Fibroblast of lung (primary cell): ENCODE measurements around the gene TRAPPC5.

Experiments used
- EZH2 ChIP-seq: IDR thresholded peaks from 2 replicates; pipeline ENCODE4 v1.5.1; 2012; ENCODE audit warnings: low read length, control low read depth, mild to moderate bottlenecking; ENCODE audit errors: missing control alignments
- TF ChIP-seq, protein P1 (sequence below), 2 donors: IDR thresholded peaks in 1 of 2; conservative IDR thresholded peaks in 1 of 2; 1 replicate in 1 of 2; 2 replicates in 1 of 2; pipeline ENCODE4 v1.5.1; 2011 to 2012; ENCODE audit warnings: low read length in 2 of 2, control low read depth in 1 of 2, inconsistent platforms in 1 of 2, low read depth in 1 of 2, mild to moderate bottlenecking in 1 of 2

DNA sequence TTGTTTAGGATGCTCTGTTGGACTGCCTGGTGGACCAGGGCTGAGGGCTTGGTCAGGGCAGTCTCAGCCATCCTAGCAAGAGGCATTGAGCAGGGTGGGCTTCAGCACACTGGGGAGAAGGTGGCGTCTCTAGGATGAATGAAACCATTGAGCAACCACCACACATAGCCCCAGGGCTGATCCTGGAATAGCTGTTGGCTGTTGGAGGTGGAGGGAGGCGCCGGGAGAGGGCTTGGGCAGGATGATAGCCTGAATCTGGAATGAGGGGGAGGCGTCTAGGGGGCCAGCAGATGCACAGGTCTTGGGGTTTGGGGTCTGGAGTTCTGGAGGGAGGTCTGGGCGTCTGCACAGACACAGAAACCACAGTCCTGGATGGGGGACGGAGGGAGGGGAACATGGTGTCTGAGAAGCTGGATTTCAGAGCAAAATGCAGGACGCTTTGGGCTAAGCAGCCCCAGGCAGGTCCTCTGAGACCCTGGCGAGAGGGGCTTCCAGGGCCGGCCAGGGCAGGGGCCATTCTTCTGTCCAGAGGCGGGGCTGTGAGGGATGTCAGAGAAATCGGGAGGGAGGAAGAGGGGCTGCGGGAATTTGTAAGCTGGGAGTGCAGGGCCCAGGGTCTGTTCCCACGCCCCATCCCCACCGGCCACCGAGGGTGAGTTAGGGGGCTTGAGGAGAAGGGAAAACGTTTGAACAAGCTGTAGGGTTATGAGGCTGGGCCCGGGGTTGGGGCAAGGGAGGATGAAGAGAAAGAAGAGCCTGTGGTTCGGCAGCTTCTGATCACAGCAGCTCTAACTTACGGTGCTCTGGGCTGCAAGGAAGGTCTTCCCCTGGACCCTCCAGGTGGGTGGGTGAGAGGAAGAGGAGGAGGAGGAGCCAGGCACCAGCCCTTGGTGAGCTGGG lies 5.2 kb downstream of the TRAPPC5 start:
- TF ChIP-seq, protein P1, sequence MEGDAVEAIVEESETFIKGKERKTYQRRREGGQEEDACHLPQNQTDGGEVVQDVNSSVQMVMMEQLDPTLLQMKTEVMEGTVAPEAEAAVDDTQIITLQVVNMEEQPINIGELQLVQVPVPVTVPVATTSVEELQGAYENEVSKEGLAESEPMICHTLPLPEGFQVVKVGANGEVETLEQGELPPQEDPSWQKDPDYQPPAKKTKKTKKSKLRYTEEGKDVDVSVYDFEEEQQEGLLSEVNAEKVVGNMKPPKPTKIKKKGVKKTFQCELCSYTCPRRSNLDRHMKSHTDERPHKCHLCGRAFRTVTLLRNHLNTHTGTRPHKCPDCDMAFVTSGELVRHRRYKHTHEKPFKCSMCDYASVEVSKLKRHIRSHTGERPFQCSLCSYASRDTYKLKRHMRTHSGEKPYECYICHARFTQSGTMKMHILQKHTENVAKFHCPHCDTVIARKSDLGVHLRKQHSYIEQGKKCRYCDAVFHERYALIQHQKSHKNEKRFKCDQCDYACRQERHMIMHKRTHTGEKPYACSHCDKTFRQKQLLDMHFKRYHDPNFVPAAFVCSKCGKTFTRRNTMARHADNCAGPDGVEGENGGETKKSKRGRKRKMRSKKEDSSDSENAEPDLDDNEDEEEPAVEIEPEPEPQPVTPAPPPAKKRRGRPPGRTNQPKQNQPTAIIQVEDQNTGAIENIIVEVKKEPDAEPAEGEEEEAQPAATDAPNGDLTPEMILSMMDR (conservative IDR thresholded peaks at IDR 0.05 in 1 of 2, IDR thresholded peaks at IDR 0.05 in 1 of 2; ENCODE audit: low read depth in 1 of 2, low read length in 2 of 2), result no peak
- no peak for TF ChIP-seq EZH2
